Measurements from ENCODE around the gene INTS3. TPM values are rescaled to one million over a fixed set of nuclear protein-coding genes. Genes with fewer than 3 reads are reported as not detected.

The INTS3 gene
- total and polyA plus RNA-seq, 9 of the 15 experiments (the other 6 are each of a cell fraction or from before 2014, with no cell fraction given): 6.3 to 24.1 (median 14.3) TPM

- TF ChIP-seq NR4A1 (CRISPR knock-in tag; IDR thresholded peaks at IDR 0.05): 0 out of 2 replicates have a peak, but pooled peaks have one; percentile 72
- no peak; the same call in 1 of the 2 replicates for TF ChIP-seq NR4A1 (tag; IDR thresholded peaks at IDR 0.05)
- TF ChIP-seq, protein P1, sequence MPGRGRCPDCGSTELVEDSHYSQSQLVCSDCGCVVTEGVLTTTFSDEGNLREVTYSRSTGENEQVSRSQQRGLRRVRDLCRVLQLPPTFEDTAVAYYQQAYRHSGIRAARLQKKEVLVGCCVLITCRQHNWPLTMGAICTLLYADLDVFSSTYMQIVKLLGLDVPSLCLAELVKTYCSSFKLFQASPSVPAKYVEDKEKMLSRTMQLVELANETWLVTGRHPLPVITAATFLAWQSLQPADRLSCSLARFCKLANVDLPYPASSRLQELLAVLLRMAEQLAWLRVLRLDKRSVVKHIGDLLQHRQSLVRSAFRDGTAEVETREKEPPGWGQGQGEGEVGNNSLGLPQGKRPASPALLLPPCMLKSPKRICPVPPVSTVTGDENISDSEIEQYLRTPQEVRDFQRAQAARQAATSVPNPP (IDR thresholded peaks at IDR 0.05; ENCODE audit: borderline replicate concordance, insufficient read depth, insufficient read length): no peak
- no peak for TF ChIP-seq ZNF316 (IDR thresholded peaks at IDR 0.05)
- TF ChIP-seq HDAC2 (IDR thresholded peaks at IDR 0.05): no peak
- peak; percentile 92 for TF ChIP-seq ASH1L (IDR thresholded peaks at IDR 0.05; ENCODE audit: borderline replicate concordance, low read depth, partially characterized antibody)
- TF ChIP-seq, protein P2, sequence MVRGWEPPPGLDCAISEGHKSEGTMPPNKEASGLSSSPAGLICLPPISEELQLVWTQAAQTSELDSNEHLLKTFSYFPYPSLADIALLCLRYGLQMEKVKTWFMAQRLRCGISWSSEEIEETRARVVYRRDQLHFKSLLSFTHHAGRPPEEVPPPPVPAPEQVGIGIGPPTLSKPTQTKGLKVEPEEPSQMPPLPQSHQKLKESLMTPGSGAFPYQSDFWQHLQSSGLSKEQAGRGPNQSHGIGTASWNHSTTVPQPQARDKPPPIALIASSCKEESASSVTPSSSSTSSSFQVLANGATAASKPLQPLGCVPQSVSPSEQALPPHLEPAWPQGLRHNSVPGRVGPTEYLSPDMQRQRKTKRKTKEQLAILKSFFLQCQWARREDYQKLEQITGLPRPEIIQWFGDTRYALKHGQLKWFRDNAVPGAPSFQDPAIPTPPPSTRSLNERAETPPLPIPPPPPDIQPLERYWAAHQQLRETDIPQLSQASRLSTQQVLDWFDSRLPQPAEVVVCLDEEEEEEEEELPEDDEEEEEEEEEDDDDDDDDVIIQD (CRISPR knock-in tag; IDR thresholded peaks at IDR 0.05): no peak
- no peak for TF ChIP-seq ZNF408 (CRISPR knock-in tag; IDR thresholded peaks at IDR 0.05; ENCODE audit: low read depth)
- no peak for TF ChIP-seq FOXM1 (IDR thresholded peaks at IDR 0.05; ENCODE audit: low read depth)
- TF ChIP-seq FOXM1 (CRISPR knock-in tag; IDR thresholded peaks at IDR 0.05; ENCODE audit: low read depth): no peak
- TF ChIP-seq RBM22 (IDR thresholded peaks at IDR 0.05; ENCODE audit: low read depth, low read length, poor library complexity, severe bottlenecking): no peak
- no peak for TF ChIP-seq SFPQ (IDR thresholded peaks at IDR 0.05; ENCODE audit: low read depth, low read length)
- no peak for TF ChIP-seq AFF1 (IDR thresholded peaks at IDR 0.05; ENCODE audit: low read depth in 1 of 2, partially characterized antibody in 2 of 2)
- no peak for TF ChIP-seq ZNF584 (CRISPR knock-in tag; IDR thresholded peaks at IDR 0.05; ENCODE audit: low read depth)
- TF ChIP-seq LEF1 (IDR thresholded peaks at IDR 0.05): no peak
- TF ChIP-seq TARDBP (IDR thresholded peaks at IDR 0.05): no peak
- no peak; the same call in 1 of the 2 replicates for TF ChIP-seq KLF13 (tag; IDR thresholded peaks at IDR 0.05; ENCODE audit: borderline replicate concordance, low read depth)
Observed at GRCh38 chr1:153727463-153728304, at the start of gene INTS3 (continued).

Measured in K562 (cell line).